Suppressor macrophage treated with lipopolysaccharide for 4 hours (primary cell): ENCODE measurements around the gene CDK17.

Source experiments
- DNase-seq: peaks from one replicate; pipeline ENCODE4 v3.0.0-alpha.2; 2020

Gene CDK17

DNA sequence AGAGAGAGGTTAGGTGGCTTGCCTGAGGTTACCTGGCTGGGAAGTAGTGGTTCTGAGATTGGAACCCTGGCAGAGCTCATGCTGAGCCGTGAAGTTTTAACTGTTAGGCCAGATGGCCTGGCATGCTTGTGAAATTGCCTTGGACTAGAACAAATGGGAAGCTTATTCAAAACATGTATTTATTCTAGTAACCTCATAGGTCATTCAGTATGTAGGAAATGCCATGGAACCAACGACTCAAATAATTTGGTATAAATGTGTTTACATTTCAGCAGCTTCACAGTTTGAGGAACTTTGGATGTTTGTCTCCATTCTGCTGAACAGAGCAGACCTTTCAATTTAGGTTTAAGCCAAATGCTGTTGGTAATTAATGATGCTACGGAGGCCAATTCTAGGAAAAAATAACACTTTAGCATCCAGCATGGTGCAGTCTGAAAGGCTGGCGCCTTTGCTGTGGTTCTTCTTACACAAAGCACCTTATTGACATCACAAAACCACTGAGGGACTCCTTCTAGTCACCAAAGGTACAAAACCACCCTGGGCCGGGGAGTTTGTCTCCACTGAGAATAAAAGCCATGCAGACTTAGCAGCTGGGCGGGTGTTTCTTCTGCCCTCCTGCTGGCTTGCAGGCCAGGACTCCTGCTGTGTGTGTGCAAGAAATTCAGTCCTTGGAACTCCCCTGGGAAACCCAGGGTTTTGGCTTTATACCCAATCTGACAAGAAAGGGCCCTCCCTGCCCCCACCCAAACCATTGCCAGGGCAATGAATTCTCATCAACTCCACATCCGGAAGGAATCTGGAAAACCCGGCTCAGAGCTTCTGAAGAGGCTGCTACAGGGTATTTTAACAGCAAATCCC, 141.9 kb downstream of the CDK17 start:
- DNase-seq, result no peak

DNA sequence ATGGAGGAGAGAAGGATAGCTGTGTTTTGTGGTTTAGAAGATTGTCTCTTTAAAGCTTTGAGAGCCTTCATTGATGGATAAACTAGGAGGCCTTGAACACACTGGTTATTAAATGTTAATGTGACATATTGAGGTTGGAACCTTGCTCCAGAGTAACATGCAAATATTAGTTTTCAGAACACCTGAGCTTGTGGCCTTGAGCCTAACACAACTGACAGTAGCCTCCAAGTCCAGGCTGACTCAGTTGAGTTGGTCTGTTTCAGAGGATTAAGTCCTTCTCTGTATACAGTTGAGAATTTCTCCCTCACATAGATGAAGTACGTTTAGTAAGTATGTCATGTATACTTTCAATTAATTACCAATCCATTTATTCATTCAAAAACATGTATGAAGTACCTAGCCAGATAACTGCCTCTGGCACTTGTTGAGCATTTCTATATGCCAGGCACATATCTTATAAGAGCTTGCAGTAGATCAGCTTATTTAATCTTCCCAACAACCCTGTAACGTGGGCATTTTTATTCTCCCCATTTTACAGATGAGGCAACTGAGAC, 142.6 kb downstream of the CDK17 start:
- DNase-seq, result no peak

DNA sequence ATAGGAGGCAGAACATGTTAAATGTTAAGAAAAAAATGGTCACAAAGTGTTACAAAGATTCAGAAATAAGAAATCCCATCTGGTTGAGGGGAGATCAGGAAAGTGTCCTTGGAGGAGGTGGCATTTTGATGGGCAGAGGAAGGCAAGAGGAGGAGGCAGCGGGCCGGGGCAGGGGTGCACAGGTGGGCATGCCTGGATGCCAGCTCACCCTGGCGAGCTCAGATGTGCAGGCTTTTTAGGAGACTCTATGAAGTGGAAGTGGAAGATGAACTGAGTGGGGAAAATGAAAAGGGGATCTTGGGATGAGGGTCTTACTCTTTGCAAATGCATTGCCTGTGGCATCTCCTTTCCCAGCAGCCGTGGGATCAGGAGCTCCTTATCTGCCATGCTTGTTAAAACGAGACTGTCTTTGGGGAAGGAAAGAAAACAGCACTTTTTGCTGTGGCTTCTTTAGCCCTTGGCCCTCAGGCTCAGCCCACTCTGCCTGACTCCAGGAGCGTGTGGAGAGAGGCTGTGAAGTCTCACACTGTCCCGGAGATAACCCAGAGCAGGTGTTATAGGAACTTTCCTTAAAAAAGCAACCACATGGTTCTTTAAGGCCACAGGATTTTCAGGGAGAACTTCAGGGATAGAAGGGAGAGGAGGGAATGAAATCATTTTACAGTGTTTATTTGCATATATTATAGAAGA, 143.4 kb downstream of the CDK17 start:
- DNase-seq, result no peak

DNA sequence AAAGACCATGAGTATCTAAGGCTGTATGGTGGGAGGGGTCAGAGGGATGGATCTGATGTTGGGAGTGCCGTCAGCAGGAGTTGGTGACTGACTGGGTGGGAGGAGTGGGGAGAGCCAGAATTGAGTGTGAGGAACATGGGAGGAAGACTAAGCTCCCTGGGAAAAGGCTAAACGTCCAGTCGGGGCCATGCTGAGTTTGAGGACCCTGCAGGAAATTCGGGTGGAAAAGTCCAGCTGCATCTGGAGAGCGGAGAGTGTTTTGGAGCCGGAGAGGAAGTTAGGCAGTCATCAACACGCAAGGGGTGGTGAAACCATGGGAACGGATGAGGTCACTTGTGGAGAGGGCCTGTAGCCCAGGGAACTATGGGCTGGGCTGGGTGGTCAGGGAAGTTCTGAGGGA, 145.2 kb downstream of the CDK17 start:
- DNase-seq, result peak; percentile 75

DNA sequence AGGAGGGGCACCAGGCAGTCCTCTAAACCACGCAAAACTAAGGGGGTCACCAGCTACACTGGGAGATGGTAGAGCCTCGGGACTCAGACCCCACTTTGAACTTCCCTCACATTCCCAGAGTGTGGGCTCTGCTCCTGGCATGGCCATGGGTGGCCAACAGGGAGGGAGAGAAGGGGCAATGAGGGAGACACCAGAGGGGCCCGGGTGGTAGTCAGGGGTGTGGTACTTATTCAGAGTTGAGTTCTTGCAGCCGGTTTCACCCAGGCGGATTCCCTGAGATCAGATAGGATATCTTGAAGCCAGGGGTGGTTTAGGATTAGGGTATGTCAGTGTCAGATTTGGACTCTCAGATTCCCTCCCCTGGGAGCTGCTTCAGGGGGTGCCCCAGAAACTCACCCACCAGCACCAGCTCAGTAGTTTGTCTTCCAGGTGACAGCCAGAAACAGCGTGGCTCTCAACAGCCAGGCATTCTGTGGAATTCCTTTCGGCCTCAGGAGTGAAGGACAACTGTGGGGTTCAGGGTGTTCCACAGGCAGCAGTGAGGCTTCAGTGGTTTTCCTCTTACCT, 150.0 kb downstream of the CDK17 start:
- no peak for DNase-seq

GRCh38 chr12:96249196-96250118, 150.8 kb downstream of the CDK17 start:
- DNase-seq, result no peak

DNA sequence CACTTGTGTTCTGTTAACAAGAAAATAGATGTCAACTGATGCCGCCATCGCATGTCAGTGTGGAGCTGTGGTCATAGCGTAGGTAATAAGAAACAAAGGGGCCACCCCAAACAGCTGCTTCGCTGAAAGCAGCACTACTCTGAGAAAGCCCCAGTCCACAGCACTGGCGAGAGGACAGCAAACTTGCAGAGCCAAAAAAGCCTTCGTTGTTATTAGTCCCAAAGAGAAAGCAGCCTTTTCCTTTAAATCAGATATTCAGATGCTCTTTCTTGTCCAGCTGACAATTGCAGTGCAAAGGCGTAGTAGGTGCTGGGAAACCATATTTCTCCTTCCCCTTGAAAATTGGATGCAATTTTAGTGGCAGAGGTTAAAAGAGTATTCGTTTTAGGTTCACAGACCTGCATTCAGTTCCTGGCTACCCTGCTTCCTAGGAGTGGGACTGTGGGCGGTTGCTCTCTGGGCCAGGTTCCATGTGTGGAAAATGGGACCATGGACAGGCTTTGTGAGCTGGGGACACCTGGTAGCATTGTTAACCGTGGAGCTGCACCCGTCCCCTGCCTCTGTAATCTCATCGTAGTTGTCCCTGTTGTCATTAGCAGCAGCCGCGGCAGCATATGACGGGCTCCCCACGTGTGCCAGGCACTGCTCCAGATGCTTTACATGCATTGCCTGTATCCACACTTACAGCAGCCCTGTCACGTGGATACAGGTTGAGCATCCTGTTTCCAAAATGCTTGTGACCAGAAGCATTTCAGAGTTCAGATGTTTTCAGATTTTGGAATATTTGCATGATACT, 151.9 kb downstream of the CDK17 start:
- no peak for DNase-seq

- DNase-seq, result no peak
These were observed 152.7 kb downstream of the CDK17 start for GRCh38 chr12:96247563-96247962.

- DNase-seq, result no peak
These were observed 153.2 kb downstream of the CDK17 start for GRCh38 chr12:96246926-96247505.

GRCh38 chr12:96244826-96245225, 155.4 kb downstream of the CDK17 start:
- no peak for DNase-seq

GRCh38 chr12:96242597-96242996, 157.6 kb downstream of the CDK17 start:
- DNase-seq, result peak; percentile 26

GRCh38 chr12:96241846-96242256, 158.4 kb downstream of the CDK17 start:
- DNase-seq, result peak; percentile 57

DNA sequence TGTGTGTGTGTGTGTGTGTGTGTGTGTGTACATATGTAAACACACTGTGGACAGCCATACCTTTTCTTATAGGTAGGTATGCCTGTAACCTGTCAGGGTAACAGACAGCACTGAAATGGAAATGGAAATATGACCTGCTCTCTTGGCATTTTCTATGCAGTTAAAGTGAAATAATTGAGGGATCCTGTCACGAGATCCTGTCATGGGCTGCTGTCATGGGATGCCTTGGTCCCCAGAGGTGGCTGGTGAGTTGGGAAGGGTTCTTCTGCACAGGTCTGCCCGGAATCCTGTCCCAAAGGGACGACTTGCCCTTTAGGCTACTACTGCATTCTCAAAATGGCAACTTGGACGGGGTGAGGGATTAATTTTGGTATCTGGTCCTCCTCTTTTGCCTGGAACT, 158.8 kb downstream of the CDK17 start:
- no peak for DNase-seq

DNA sequence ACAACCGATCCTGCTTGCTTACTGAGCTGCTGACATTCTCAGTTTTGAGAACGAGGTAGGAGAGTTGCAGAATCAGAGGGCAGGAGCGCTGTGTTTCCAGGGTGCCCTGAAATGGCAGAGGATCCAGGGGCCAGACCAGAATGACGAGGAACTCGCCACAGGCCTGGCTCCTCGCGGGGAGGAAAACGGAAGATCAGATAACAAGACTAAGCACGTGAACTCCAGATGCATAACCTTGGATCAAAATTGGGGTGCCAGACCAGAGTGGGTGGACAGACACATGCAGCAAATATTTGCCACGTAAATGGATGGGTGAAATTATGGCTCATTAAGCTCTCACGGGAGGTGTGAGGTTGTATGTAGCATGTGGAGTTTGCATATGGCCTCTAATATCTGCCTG, 159.6 kb downstream of the CDK17 start:
- no peak for DNase-seq

- DNase-seq, result no peak
These were observed 160.3 kb downstream of the CDK17 start for GRCh38 chr12:96239711-96240635.

- DNase-seq, result no peak
These were observed 161.7 kb downstream of the CDK17 start for GRCh38 chr12:96238336-96239047.

- peak; percentile 77 for DNase-seq
These were observed 162.7 kb downstream of the CDK17 start for GRCh38 chr12:96237465-96238077.

GRCh38 chr12:96237035-96237434, 163.2 kb downstream of the CDK17 start:
- DNase-seq, result no peak

DNA sequence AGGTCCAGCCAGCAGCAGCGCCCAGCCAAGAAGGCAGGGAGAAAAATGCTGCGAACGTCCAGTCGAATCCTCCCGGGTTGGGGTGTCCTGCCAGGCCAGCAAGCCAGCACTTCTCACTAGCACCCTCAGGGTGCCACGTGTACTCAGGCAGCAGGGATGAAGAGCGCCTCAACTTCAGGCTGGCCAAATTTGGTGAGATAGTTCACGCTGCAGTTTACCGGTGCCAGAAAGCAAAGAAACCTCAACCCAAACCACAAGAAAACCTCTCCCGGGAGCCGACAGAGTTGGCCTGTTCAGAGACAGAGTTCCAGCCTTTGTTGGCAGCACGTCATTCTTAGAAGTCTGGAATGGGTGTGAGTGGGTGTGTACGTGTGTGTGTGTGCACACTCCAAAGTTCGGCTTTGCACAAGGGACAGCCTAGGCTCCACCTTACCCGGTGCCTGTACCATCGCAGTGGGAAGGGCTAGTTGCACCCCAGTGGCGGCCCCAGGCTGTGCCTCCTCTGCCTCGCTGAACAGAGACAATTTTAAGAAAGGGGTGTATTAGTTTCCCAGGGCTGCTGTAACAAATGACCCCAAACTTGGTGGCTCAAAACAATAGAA, 163.9 kb downstream of the CDK17 start:
- DNase-seq, result no peak
